ENCODE measurements around the gene LARGE1.

Gene LARGE1

GRCh38 chr22:33625959-33626358 is 294.3 kb downstream of the LARGE1 start:
- ATAC-seq (replicated peaks; ENCODE audit: extremely low read depth, poor library complexity, severe bottlenecking) (no peak), DNase-seq (ENCODE audit: low spot score in 2 of 2) (no peak)
- Mint-ChIP-seq H3K27ac (ENCODE audit: low read depth) (no peak overlapping the region), H3K27me3 (no peaks in the 10 kb centered on the region), H3K4me1 (no peaks in the 10 kb centered on the region), H3K9me3 (peaks cover 23% of the 10 kb centered on the region), H3K36me3 (ENCODE audit: insufficient read depth) (peaks cover 1% of the 10 kb centered on the region), H3K4me3 (no peak overlapping the region)

- H3K27ac Mint-ChIP-seq (ENCODE audit: low read depth), result no peak overlapping the region
- no peak overlapping the region for H3K4me3 Mint-ChIP-seq
- DNase-seq (ENCODE audit: low spot score in 2 of 2) (no peak), ATAC-seq (replicated peaks; ENCODE audit: extremely low read depth, poor library complexity, severe bottlenecking) (no peak)
- peaks cover 8% of the 10 kb centered on the region for H3K9me3 Mint-ChIP-seq
- H3K27me3 Mint-ChIP-seq, result no peaks in the 10 kb centered on the region
- H3K36me3 Mint-ChIP-seq (ENCODE audit: insufficient read depth), result peaks cover 1% of the 10 kb centered on the region
- H3K4me1 Mint-ChIP-seq, result no peaks in the 10 kb centered on the region
These were observed 300.2 kb downstream of the LARGE1 start for GRCh38 chr22:33620085-33620484.

- H3K4me3 Mint-ChIP-seq, result no peak overlapping the region
- no peak for ATAC-seq (replicated peaks; ENCODE audit: extremely low read depth, poor library complexity, severe bottlenecking)
- H3K4me1 Mint-ChIP-seq, result no peaks in the 10 kb centered on the region
- H3K27ac Mint-ChIP-seq (ENCODE audit: low read depth), result no peak overlapping the region
- H3K36me3 Mint-ChIP-seq (ENCODE audit: insufficient read depth), result no peaks in the 10 kb centered on the region
- peaks cover 8% of the 10 kb centered on the region for H3K9me3 Mint-ChIP-seq
- DNase-seq (ENCODE audit: low spot score in 2 of 2), result no peak
- no peaks in the 10 kb centered on the region for H3K27me3 Mint-ChIP-seq
These were observed 313.8 kb downstream of the LARGE1 start for GRCh38 chr22:33606504-33606903.

GRCh38 chr22:33605666-33606065 is 314.6 kb downstream of the LARGE1 start:
- H3K4me3 Mint-ChIP-seq, result no peak overlapping the region
- H3K36me3 Mint-ChIP-seq (ENCODE audit: insufficient read depth), result no peaks in the 10 kb centered on the region
- no peak for DNase-seq (ENCODE audit: low spot score in 2 of 2)
- H3K27ac Mint-ChIP-seq (ENCODE audit: low read depth), result no peak overlapping the region
- H3K4me1 Mint-ChIP-seq, result no peaks in the 10 kb centered on the region
- no peak for ATAC-seq (replicated peaks; ENCODE audit: extremely low read depth, poor library complexity, severe bottlenecking)
- H3K27me3 Mint-ChIP-seq, result no peaks in the 10 kb centered on the region
- H3K9me3 Mint-ChIP-seq, result peaks cover 8% of the 10 kb centered on the region

- no peak for ATAC-seq (replicated peaks; ENCODE audit: extremely low read depth, poor library complexity, severe bottlenecking)
- Mint-ChIP-seq H3K4me3 (no peak overlapping the region), H3K27ac (ENCODE audit: low read depth) (no peak overlapping the region), H3K4me1 (no peaks in the 10 kb centered on the region), H3K27me3 (no peaks in the 10 kb centered on the region), H3K36me3 (ENCODE audit: insufficient read depth) (no peaks in the 10 kb centered on the region), H3K9me3 (peaks cover 8% of the 10 kb centered on the region)
- DNase-seq (ENCODE audit: low spot score in 2 of 2), result no peak
These were observed 315.1 kb downstream of the LARGE1 start for GRCh38 chr22:33605221-33605620.

GRCh38 chr22:33601062-33601461 is 319.2 kb downstream of the LARGE1 start:
- Mint-ChIP-seq H3K27ac (ENCODE audit: low read depth) (no peak overlapping the region), H3K4me1 (no peaks in the 10 kb centered on the region), H3K27me3 (no peaks in the 10 kb centered on the region), H3K36me3 (ENCODE audit: insufficient read depth) (no peaks in the 10 kb centered on the region), H3K4me3 (no peak overlapping the region), H3K9me3 (peaks cover 13% of the 10 kb centered on the region)
- no peak for ATAC-seq (replicated peaks; ENCODE audit: extremely low read depth, poor library complexity, severe bottlenecking)
- no peak for DNase-seq (ENCODE audit: low spot score in 2 of 2)

GRCh38 chr22:33600595-33600994 is 319.7 kb downstream of the LARGE1 start:
- no peaks in the 10 kb centered on the region for H3K27me3 Mint-ChIP-seq
- H3K4me1 Mint-ChIP-seq, result no peaks in the 10 kb centered on the region
- peaks cover 13% of the 10 kb centered on the region for H3K9me3 Mint-ChIP-seq
- no peak overlapping the region for H3K4me3 Mint-ChIP-seq
- ATAC-seq (replicated peaks; ENCODE audit: extremely low read depth, poor library complexity, severe bottlenecking) (no peak), DNase-seq (ENCODE audit: low spot score in 2 of 2) (no peak)
- H3K36me3 Mint-ChIP-seq (ENCODE audit: insufficient read depth), result no peaks in the 10 kb centered on the region
- no peak overlapping the region for H3K27ac Mint-ChIP-seq (ENCODE audit: low read depth)

- H3K9me3 Mint-ChIP-seq, result peaks cover 13% of the 10 kb centered on the region
- DNase-seq (ENCODE audit: low spot score in 2 of 2) (no peak), ATAC-seq (replicated peaks; ENCODE audit: extremely low read depth, poor library complexity, severe bottlenecking) (no peak)
- no peaks in the 10 kb centered on the region for H3K4me1 Mint-ChIP-seq
- H3K36me3 Mint-ChIP-seq (ENCODE audit: insufficient read depth), result no peaks in the 10 kb centered on the region
- no peak overlapping the region for H3K4me3 Mint-ChIP-seq
- H3K27me3 Mint-ChIP-seq, result no peaks in the 10 kb centered on the region
- H3K27ac Mint-ChIP-seq (ENCODE audit: low read depth), result no peak overlapping the region
These were observed 320.2 kb downstream of the LARGE1 start for GRCh38 chr22:33600113-33600512.

- H3K4me1 Mint-ChIP-seq, result no peaks in the 10 kb centered on the region
- no peak overlapping the region for H3K4me3 Mint-ChIP-seq
- H3K9me3 Mint-ChIP-seq, result peaks cover 13% of the 10 kb centered on the region
- no peak for ATAC-seq (replicated peaks; ENCODE audit: extremely low read depth, poor library complexity, severe bottlenecking)
- no peak overlapping the region for H3K27ac Mint-ChIP-seq (ENCODE audit: low read depth)
- H3K36me3 Mint-ChIP-seq (ENCODE audit: insufficient read depth), result no peaks in the 10 kb centered on the region
- no peak for DNase-seq (ENCODE audit: low spot score in 2 of 2)
- no peaks in the 10 kb centered on the region for H3K27me3 Mint-ChIP-seq
These were observed 320.7 kb downstream of the LARGE1 start for GRCh38 chr22:33599596-33599995.

- no peaks in the 10 kb centered on the region for H3K4me1 Mint-ChIP-seq
- no peak for ATAC-seq (replicated peaks; ENCODE audit: extremely low read depth, poor library complexity, severe bottlenecking)
- no peak overlapping the region for H3K27ac Mint-ChIP-seq (ENCODE audit: low read depth)
- no peaks in the 10 kb centered on the region for H3K27me3 Mint-ChIP-seq
- no peaks in the 10 kb centered on the region for H3K36me3 Mint-ChIP-seq (ENCODE audit: insufficient read depth)
- no peak for DNase-seq (ENCODE audit: low spot score in 2 of 2)
- H3K4me3 Mint-ChIP-seq, result no peak overlapping the region
- H3K9me3 Mint-ChIP-seq, result peaks cover 13% of the 10 kb centered on the region
These were observed 321.5 kb downstream of the LARGE1 start for GRCh38 chr22:33598821-33599220.

- Mint-ChIP-seq H3K4me1 (no peaks in the 10 kb centered on the region), H3K4me3 (no peak overlapping the region), H3K27ac (ENCODE audit: low read depth) (no peak overlapping the region), H3K27me3 (no peaks in the 10 kb centered on the region), H3K36me3 (ENCODE audit: insufficient read depth) (no peaks in the 10 kb centered on the region), H3K9me3 (peaks cover 13% of the 10 kb centered on the region)
- no peak for DNase-seq (ENCODE audit: low spot score in 2 of 2)
- no peak for ATAC-seq (replicated peaks; ENCODE audit: extremely low read depth, poor library complexity, severe bottlenecking)
These were observed 322.8 kb downstream of the LARGE1 start for GRCh38 chr22:33597274-33597985.

- no peaks in the 10 kb centered on the region for H3K36me3 Mint-ChIP-seq (ENCODE audit: insufficient read depth)
- H3K4me1 Mint-ChIP-seq, result no peaks in the 10 kb centered on the region
- H3K9me3 Mint-ChIP-seq, result peaks cover 12% of the 10 kb centered on the region
- H3K27ac Mint-ChIP-seq (ENCODE audit: low read depth), result no peak overlapping the region
- DNase-seq (ENCODE audit: low spot score in 2 of 2) (no peak), ATAC-seq (replicated peaks; ENCODE audit: extremely low read depth, poor library complexity, severe bottlenecking) (no peak)
- H3K27me3 Mint-ChIP-seq, result no peaks in the 10 kb centered on the region
- H3K4me3 Mint-ChIP-seq, result no peak overlapping the region
These were observed 326.5 kb downstream of the LARGE1 start for GRCh38 chr22:33593818-33594217.

- no peaks in the 10 kb centered on the region for H3K36me3 Mint-ChIP-seq (ENCODE audit: insufficient read depth)
- peaks cover 8% of the 10 kb centered on the region for H3K9me3 Mint-ChIP-seq
- no peak for ATAC-seq (replicated peaks; ENCODE audit: extremely low read depth, poor library complexity, severe bottlenecking)
- DNase-seq (ENCODE audit: low spot score in 2 of 2), result no peak
- H3K27me3 Mint-ChIP-seq, result no peaks in the 10 kb centered on the region
- H3K4me1 Mint-ChIP-seq, result no peaks in the 10 kb centered on the region
- no peak overlapping the region for H3K27ac Mint-ChIP-seq (ENCODE audit: low read depth)
- H3K4me3 Mint-ChIP-seq, result no peak overlapping the region
These were observed 328.3 kb downstream of the LARGE1 start for GRCh38 chr22:33591946-33592345.
